Small intestine (tissue), 7 donors: ENCODE results near the gene CCDC187. TPM values are rescaled to one million over a fixed set of nuclear protein-coding genes. Genes with fewer than 3 reads are reported as not detected.

Experiments
- DNase-seq, 2 donors: peaks; one replicate each; pipeline versions ENCODE4 v3.0.0 to v3.0.0-alpha.2; 2013
- FAIRE-seq: peaks from 2 replicates; lab custom pipeline; 2012; peaks lifted over from hg19 to GRCh38; lab: Jason Lieb, UNC
- H3K27ac ChIP-seq, 3 donors: one replicate each; pipeline ENCODE4 v1.5.1; 2013; ENCODE audit warnings: low read length in 2 of 3, mild to moderate bottlenecking in 2 of 3, control low read depth in 1 of 3, inconsistent platforms in 1 of 3, low read depth in 1 of 3, moderate library complexity in 1 of 3
- H3K27me3 ChIP-seq, 3 donors: one replicate each; pipeline ENCODE4 v1.6.1; 2013; ENCODE audit warnings: low read length in 3 of 3, inconsistent platforms in 1 of 3; ENCODE audit not compliant: control insufficient read depth in 3 of 3, insufficient read depth in 3 of 3
- H3K36me3 ChIP-seq, 3 donors: one replicate each; pipeline ENCODE4 v1.6.1; 2013; ENCODE audit warnings: low read length in 3 of 3, inconsistent platforms in 1 of 3, low read depth in 1 of 3, mild to moderate bottlenecking in 1 of 3, moderate library complexity in 1 of 3; ENCODE audit not compliant: control insufficient read depth in 3 of 3, insufficient read depth in 2 of 3
- H3K4me1 ChIP-seq, 3 donors: one replicate each; pipeline ENCODE4 v1.6.1; 2013; ENCODE audit warnings: low read length in 2 of 3, inconsistent platforms in 1 of 3, low read depth in 1 of 3, mild to moderate bottlenecking in 1 of 3, moderate library complexity in 1 of 3; ENCODE audit not compliant: control insufficient read depth in 3 of 3, insufficient read depth in 2 of 3
- H3K4me3 ChIP-seq, 3 donors: one replicate each; pipeline ENCODE4 v1.5.1; 2013; ENCODE audit warnings: low read length in 3 of 3, control low read depth in 1 of 3, inconsistent platforms in 1 of 3, low read depth in 1 of 3, mild to moderate bottlenecking in 1 of 3, moderate library complexity in 1 of 3
- H3K9me3 ChIP-seq, 2 donors: one replicate each; pipeline ENCODE4 v1.6.1; 2013; ENCODE audit warnings: low read depth in 1 of 2, low read length in 1 of 2; ENCODE audit not compliant: control insufficient read depth in 2 of 2, insufficient read depth in 1 of 2
- WGBS, 3 donors: extraction: QIAGEN DNeasy Blood & Tissue Kit; methylation state at CpG; one replicate each; pipeline ENCODE4 v1.1.7; 2013; 5-methylcytosine and 5-hydroxymethylcytosine counted together
- polyA plus RNA-seq, 4 donors: library from polyadenylated mRNA; stranded (reverse) in 3 of 4; unstranded in 1 of 4; fragments of 200-250 nt in 3 of 4; fragments of 120-200 nt in 1 of 4; gene quantifications; one replicate each; pipeline versions ENCODE4 v1.2.1 to v1.2.3, GENCODE V29; 2013
- donor health status: healthy with polysubstance abuse.
- donor health status: control.
- donor health status: control.
- donor health status: Bipolar disorder and iron deficiency.
- donor health status: healthy.

Gene CCDC187
- polyA plus RNA-seq, 4 donors: 0.01 to 2.7 TPM; not detected in 2

GRCh38 chr9:136327304-136327974 lies 23.5 kb upstream of the CCDC187 start, which contains the start of gene GPSM1:
Gene GPSM1 (plus strand): TSS chr9:136327539. CDS start chr9:136327696, 157 bp downstream.
- H3K36me3 ChIP-seq: peaks cover 0 to 10% (median 0%) of the 10 kb centered on the region in 3 donors
- H3K9me3 ChIP-seq: no peaks in the 10 kb centered on the region
- H3K27ac ChIP-seq: peak within 1 kb of the TSS in 2 of 3 donors; percentile 72 to 75
- DNase-seq (peak in 1 of 2 donors; percentile 68), FAIRE-seq (no peak)
- peaks cover 0 to 32% (median 0%) of the 10 kb centered on the region in 3 donors for H3K4me1 ChIP-seq
- peak within 1 kb of the TSS; percentile 17 to 55 (median 45) for H3K4me3 ChIP-seq
- peaks cover 0 to 4% (median 0%) of the 10 kb centered on the region in 3 donors for H3K27me3 ChIP-seq
- WGBS, 3 donors: 1 to 4% (median 1%) methylated on average over 10 to 87 of the region's 88 CpGs

GRCh38 chr9:136326761-136327303 lies 22.9 kb upstream of the CCDC187 start:
- FAIRE-seq: no peak
- no peak for DNase-seq
- Histone ChIP-seq H3K36me3 (peaks cover 0 to 7% (median 0%) of the 10 kb centered on the region in 3 donors), H3K27me3 (peaks cover 0 to 4% (median 0%) of the 10 kb centered on the region in 3 donors), H3K4me1 (peaks cover 0 to 32% (median 0%) of the 10 kb centered on the region in 3 donors), H3K9me3 (no peaks in the 10 kb centered on the region), H3K4me3 (no peak overlapping the region), H3K27ac (peak overlapping the region in 2 of 3 donors; percentile 72 to 75)
- 32 to 55% (median 44%) methylated on average over 12 to 17 of the region's 17 CpGs for WGBS, 3 donors

- H3K36me3 ChIP-seq: peaks cover 0 to 3% (median 0%) of the 10 kb centered on the region in 3 donors
- FAIRE-seq (no peak), DNase-seq (no peak)
- H3K4me1 ChIP-seq: peaks cover 0 to 32% (median 0%) of the 10 kb centered on the region in 3 donors
- no peak overlapping the region for H3K4me3 ChIP-seq
- no peaks in the 10 kb centered on the region for H3K9me3 ChIP-seq
- H3K27me3 ChIP-seq: peaks cover 0 to 4% (median 0%) of the 10 kb centered on the region in 3 donors
- peak overlapping the region in 2 of 3 donors; percentile 72 to 75 for H3K27ac ChIP-seq
- WGBS, 3 donors: 34 to 62% (median 56%) methylated on average over 28 of the region's 28 CpGs
Measured at GRCh38 chr9:136326061-136326760, 22.3 kb upstream of the CCDC187 start.

DNA sequence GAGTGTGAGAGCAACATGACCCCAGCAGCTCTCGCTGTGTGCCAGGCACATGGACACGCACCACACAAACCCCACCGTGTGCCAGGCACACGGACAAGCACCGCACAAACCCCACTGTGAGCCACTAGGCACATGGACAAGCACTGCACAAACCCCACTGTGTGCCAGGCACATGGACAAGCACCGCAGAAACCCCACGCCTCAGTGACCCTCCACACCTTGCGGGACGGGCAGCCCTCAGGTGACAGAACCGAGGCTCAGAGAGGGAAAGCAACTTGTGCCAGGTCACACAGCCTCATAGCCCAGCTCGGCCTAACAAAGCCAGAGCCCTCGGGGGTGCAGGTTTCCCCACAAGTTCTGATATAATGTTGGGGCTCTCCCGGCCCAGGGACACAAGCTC lies 21.5 kb upstream of the CCDC187 start:
- H3K9me3 ChIP-seq: no peaks in the 10 kb centered on the region
- DNase-seq (no peak), FAIRE-seq (no peak)
- H3K4me1 ChIP-seq: peaks cover 0 to 28% (median 0%) of the 10 kb centered on the region in 3 donors
- no peak overlapping the region for H3K4me3 ChIP-seq
- peak overlapping the region in 1 of 3 donors; percentile 72 for H3K27ac ChIP-seq
- 86 to 91% (median 87%) methylated on average over 13 of the region's 13 CpGs for WGBS, 3 donors
- peaks cover 0 to 2% (median 0%) of the 10 kb centered on the region in 3 donors for H3K36me3 ChIP-seq
- peaks cover 0 to 4% (median 0%) of the 10 kb centered on the region in 3 donors for H3K27me3 ChIP-seq

DNA sequence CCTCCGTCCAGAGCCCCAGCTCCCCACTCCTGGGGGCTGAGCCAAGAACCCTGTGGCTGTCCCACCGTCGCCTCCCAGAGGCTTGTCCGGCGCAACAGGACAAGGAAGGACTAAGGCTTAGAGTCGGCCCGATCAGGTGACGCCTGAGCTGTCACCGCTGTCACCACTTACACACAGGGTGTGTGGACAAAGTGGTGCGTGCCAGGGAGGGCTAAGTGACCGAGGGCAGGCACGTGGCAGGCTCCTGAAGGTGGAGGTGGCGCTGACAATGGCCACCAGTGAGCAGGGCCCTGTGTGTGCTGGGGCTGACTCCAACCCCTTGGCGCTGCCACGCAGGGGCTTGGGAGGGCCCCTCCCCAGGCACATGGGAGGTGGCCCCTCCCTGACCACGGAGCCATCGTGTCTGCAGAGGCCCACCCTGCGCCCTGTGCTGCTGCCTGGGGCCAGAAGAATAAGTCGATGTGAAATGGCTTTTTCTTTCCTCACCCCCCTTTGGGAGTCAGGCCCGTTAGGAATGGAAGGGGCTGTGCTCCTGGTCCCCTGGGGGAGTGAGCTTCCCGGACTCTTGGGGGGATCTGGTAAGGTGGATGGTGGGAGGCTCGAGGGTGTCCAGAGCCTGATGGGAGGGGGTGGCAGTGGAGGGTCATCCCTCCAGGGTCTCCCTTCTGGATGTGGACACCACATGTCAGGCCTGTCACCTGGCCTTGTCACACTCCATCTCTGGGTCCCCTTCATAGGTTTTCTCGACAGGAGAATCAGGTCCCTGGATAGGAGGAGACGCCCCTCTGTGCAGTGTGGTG lies 20.8 kb upstream of the CCDC187 start:
- H3K9me3 ChIP-seq: no peaks in the 10 kb centered on the region
- no peak overlapping the region for H3K4me3 ChIP-seq
- H3K4me1 ChIP-seq: peaks cover 0 to 28% (median 0%) of the 10 kb centered on the region in 3 donors
- no peaks in the 10 kb centered on the region for H3K36me3 ChIP-seq
- 64 to 74% (median 68%) methylated on average over 23 to 24 of the region's 24 CpGs for whole genome bisulfite sequencing, 3 donors
- no peak overlapping the region for H3K27ac ChIP-seq
- DNase-seq: no peak
- FAIRE-seq: no peak
- peaks cover 0 to 4% (median 0%) of the 10 kb centered on the region in 3 donors for H3K27me3 ChIP-seq

GRCh38 chr9:136323371-136323789 lies 19.5 kb upstream of the CCDC187 start:
- no peaks in the 10 kb centered on the region for H3K9me3 ChIP-seq
- no peak overlapping the region for H3K4me3 ChIP-seq
- peaks cover 0 to 4% (median 0%) of the 10 kb centered on the region in 3 donors for H3K27me3 ChIP-seq
- 14 to 57% (median 29%) methylated on average over 17 of the region's 17 CpGs for WGBS, 3 donors
- no peaks in the 10 kb centered on the region for H3K36me3 ChIP-seq
- DNase-seq (peak in 1 of 2 donors; percentile 32), FAIRE-seq (no peak)
- peaks cover 0 to 17% (median 0%) of the 10 kb centered on the region in 3 donors for H3K4me1 ChIP-seq
- no peak overlapping the region for H3K27ac ChIP-seq

- H3K27ac ChIP-seq: no peak overlapping the region
- WGBS, 3 donors: 38 to 68% (median 53%) methylated on average over 18 to 23 of the region's 23 CpGs
- H3K9me3 ChIP-seq: no peaks in the 10 kb centered on the region
- peaks cover 0 to 12% (median 0%) of the 10 kb centered on the region in 3 donors for H3K4me1 ChIP-seq
- H3K27me3 ChIP-seq: no peaks in the 10 kb centered on the region
- no peak overlapping the region for H3K4me3 ChIP-seq
- H3K36me3 ChIP-seq: no peaks in the 10 kb centered on the region
- no peak for DNase-seq
- FAIRE-seq: no peak
Measured at GRCh38 chr9:136322756-136323330, 18.9 kb upstream of the CCDC187 start.
